HG03196 (cell line): ENCODE data around the gene PGGHG.
"Not testable (repeated sequence)": the region's sequence is repeated elsewhere in the genome, so short reads cannot be mapped to it uniquely, and the experiment has no call there.

ENCODE experiments used
- ATAC-seq: cut with Tn5 transposase; IDR thresholded peaks from one replicate; pipeline ENCODE4 v1.9.1; 2021; ENCODE audit not compliant: unreplicated experiment

Gene PGGHG

GRCh38 chr11:284105-285020 is 4.6 kb upstream of the PGGHG start:
- no peak for ATAC-seq

GRCh38 chr11:285021-285893 is 3.7 kb upstream of the PGGHG start:
- no peak for ATAC-seq

DNA sequence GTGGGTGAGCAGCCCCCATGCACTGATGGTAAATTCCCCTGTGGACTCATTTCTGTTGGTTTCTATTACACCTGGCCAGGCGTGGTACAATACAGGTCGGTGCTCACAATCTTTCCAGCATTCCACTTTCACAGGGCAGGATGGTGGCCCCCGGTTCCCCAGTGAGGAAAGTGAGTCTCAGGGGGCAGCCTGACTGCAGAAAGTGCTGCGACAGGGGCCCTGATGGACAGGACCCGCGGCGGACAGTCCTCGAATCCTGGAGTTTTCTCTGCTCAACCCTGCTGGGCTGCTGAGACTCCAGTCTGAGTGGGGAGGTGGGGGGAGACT is 3.1 kb upstream of the PGGHG start:
- ATAC-seq = no peak

GRCh38 chr11:286977-287820 is 1.7 kb upstream of the PGGHG start:
- ATAC-seq = not testable (repeated sequence)

GRCh38 chr11:287821-288477 is 977 bp upstream of the PGGHG start:
- ATAC-seq = no peak

DNA sequence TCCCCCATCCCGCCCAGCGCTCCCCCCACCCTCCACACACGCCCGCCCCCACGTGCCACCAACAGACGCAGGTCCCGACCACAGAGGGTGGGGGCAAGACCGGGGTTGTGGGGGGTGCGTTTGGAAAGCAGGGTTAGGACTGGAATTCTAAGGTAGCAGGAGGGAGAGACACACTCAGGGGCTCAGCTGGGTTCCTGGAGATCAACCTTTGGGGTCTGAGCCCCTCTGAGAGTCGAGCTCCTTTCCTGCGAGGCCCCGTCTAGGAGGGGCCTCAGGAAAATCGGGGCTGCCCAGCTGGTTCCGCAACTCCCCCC is 429 bp downstream of the PGGHG start:
- no peak for ATAC-seq

DNA sequence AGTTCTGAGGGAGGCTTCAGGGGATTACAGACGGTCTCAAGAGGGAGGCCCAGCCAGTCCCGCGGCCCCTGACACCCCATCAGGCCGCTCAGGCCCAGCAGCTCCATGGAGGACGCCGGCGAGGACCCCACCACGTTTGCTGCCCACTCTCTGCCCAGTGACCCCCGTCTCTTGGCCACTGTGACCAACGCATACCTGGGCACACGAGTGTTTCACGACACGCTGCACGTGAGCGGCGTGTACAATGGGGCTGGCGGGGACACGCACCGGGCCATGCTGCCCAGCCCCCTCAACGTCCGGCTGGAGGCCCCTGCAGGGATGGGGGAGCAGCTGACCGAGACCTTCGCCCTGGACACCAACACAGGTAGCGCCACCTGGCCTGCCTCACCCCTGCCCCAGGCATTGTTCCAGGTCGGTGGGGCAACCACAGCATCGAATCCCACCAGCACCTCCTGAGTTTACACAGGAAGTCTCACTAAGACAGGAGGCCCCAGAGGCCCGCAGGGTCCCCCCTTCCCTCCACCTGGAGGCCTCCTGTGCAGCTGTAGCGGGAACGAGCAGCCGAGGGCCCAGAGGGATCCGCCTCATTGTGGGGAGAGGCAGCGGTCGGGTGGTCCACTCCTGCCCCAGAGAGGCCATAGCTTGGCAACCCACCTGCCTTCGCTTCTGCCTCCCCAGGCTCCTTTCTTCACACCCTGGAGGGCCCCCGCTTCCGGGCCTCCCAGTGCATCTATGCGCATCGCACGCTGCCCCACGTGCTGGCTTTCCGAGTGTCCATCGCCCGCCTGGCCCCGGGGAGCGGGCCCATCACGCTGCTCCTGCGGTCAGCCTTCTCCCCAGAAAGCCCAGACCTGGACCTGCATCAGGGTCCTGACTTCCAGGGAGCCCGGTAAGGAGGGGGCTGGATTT is 1.0 kb downstream of the PGGHG start:
- ATAC-seq = no peak

DNA sequence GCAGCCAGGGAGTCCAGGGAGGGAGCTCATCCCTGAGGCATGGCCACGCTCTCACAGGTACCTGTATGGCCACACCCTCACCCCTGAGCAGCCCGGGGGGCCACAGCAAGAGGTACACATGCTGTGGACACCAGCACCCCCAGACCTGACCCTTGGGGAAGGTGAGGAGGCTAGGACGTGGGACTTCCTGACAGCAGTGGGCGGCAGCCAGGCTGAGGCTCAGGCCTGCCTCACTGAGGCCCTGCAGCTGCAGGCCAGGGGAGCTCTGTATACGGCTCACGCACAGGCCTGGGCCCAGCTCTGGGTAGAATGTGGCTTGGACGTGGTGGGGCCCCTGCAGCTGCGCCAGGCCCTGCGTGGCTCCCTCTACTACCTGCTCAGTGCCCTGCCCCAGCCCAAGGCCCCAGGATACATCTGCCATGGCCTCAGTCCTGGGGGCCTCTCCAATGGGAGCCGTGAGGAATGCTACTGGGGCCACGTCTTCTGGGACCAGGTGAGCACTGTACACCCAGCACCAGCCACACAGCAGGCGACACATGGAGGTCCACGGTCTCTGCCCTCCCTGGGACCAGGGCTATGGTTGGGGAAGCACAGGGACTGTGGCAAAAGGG is 1.8 kb downstream of the PGGHG start:
- ATAC-seq = no peak

DNA sequence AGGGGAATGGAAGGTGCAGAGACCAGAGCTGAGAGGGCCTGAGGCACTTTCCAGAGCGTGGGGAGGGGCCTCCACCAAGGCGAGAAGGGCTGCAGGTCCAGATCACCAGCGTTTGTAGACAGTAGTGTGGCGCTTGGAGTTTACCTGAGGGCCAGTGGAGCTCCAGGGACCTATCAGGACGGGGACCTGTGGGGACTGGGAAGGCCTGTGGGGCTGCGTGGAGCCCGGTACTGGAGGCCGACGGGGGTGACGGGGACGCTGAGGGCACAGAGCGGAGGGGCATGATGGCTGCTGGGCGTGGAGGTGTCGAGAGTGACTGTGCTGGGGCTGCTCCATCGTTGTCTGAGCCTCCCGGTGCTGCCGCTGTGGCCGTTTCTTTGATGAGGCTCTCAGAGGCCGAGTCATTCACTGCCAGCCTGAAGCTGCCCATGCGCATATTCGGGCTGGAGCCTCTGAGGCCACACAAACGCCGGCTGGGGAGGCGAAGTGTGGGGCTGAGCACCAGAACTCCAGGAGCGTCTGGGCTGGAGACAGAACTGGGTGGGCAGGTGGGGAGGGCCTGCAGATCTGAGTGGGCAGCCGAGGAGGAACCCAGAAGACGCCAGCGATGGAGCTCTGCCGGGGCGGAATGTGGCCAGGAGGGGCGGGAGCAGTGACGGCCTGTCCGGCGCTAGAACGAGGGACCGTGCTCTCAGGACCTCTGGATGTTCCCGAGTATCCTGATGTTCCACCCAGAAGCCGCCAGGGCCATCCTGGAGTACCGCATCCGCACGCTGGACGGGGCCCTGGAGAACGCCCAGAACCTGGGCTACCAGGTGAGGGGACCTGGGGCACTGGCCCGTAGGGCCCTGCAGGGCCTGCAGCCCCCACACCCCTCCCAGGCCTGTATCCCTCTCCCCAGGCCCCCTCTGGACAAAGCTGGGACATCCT is 2.6 kb downstream of the PGGHG start:
- no peak for ATAC-seq

GRCh38 chr11:292211-293121 is 3.5 kb downstream of the PGGHG start:
- ATAC-seq = no peak

DNA sequence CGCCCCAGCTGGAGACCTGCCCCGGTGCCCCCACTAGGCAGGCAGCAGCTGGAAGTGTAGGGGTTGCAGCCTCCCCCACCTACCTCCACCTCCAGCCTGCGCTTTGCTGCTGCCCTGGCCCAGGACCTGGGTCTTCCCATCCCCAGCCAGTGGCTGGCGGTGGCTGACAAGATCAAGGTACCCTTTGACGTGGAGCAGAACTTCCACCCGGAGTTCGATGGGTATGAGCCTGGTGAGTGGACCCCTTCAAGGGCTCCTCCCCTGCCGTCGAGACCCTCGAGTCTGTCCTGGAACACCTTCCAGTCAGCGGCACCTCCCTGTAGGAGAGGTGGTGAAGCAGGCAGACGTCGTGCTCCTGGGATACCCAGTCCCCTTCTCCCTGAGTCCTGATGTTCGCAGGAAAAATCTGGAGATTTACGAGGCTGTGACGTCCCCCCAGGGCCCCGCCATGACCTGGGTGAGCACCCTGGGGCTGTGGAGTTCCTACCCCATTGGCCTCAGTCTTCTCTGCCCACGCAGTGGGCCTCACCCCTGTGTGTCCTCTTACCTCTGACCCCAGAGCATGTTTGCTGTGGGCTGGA is 4.4 kb downstream of the PGGHG start:
- no peak for ATAC-seq

DNA sequence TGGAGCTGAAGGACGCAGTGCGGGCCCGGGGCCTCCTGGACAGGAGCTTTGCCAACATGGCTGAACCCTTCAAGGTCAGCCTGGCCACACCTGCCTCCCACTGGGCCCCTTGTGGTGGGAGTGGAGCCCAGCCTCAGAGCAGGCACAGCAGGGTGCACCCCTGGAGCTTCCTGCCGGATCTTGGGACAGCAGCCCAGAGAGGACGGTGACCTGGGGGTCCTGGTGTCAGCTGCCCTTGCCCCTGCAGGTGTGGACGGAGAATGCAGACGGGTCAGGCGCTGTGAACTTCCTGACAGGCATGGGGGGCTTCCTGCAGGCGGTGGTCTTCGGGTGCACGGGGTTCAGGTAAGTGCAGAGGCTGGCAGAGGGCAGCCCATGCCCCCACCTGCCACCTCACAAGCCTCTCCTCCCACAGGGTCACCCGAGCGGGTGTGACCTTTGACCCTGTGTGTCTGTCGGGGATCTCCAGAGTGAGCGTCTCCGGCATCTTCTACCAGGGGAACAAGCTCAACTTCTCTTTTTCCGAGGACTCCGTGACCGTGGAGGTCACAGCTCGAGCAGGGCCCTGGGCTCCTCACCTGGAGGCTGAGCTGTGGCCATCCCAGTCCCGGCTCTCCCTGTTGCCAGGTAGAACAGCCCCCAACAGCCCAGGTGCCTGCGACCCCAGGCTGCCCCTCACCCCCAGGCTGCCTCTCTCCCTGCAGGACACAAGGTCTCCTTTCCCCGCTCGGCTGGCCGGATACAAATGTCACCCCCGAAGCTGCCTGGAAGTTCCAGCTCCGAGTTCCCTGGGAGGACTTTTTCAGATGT is 5.1 kb downstream of the PGGHG start:
- no peak for ATAC-seq

DNA sequence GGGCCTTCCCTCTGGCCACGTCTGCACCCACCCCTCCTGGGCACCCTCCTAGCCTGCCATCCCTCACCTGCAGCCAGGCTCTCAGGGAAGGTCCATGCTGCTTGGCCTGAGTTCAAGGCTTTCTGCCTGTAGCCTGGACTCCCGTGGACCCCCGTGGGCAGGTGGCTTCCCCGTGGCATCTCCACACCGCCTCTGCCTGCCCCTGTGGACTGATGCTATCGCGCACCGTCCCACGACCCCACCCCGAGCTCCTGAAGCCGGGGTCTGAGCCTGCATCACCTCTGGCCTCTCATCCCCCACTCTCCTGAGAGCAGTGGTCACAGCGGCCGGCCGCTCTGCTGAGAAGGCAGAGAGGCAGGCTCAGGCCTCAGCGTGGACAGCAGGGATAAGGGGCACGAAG is 5.9 kb downstream of the PGGHG start:
- no peak for ATAC-seq

GRCh38 chr11:295351-296170 is 6.6 kb downstream of the PGGHG start:
- no peak for ATAC-seq
